Keratinocyte (primary cell): ENCODE data around the gene CHCHD6.

Source experiments
- EZH2 ChIP-seq: IDR thresholded peaks from one replicate; pipeline ENCODE4 v1.6.1; 2012; ENCODE audit warnings: inconsistent platforms, mild to moderate bottlenecking, low read length, moderate library complexity
- TF ChIP-seq, protein P1 (sequence below), 3 experiments: IDR thresholded peaks in 1 of 3; conservative IDR thresholded peaks in 1 of 3; optimal IDR thresholded peaks in 1 of 3; 2 replicates in 2 of 3; 3 replicates in 1 of 3; pipeline versions ENCODE3 to v1.5.1; 2011; ENCODE audit warnings: low read length in 3 of 3, mild to moderate bottlenecking in 3 of 3, moderate library complexity in 2 of 3, control low read depth in 1 of 3, inconsistent platforms in 1 of 3; ENCODE audit not compliant: insufficient read depth in 2 of 3; ENCODE audit errors: extremely low read depth in 1 of 3

- TF ChIP-seq, protein P1, sequence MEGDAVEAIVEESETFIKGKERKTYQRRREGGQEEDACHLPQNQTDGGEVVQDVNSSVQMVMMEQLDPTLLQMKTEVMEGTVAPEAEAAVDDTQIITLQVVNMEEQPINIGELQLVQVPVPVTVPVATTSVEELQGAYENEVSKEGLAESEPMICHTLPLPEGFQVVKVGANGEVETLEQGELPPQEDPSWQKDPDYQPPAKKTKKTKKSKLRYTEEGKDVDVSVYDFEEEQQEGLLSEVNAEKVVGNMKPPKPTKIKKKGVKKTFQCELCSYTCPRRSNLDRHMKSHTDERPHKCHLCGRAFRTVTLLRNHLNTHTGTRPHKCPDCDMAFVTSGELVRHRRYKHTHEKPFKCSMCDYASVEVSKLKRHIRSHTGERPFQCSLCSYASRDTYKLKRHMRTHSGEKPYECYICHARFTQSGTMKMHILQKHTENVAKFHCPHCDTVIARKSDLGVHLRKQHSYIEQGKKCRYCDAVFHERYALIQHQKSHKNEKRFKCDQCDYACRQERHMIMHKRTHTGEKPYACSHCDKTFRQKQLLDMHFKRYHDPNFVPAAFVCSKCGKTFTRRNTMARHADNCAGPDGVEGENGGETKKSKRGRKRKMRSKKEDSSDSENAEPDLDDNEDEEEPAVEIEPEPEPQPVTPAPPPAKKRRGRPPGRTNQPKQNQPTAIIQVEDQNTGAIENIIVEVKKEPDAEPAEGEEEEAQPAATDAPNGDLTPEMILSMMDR (optimal IDR thresholded peaks at IDR 0.05 in 1 of 3, IDR thresholded peaks at IDR 0.05 in 1 of 3, conservative IDR thresholded peaks at IDR 0.05 in 1 of 3; ENCODE audit: extremely low read depth in 1 of 3, insufficient read depth in 2 of 3, low read length in 3 of 3) = no peak
- TF ChIP-seq EZH2 = no peak
These were observed 17.2 kb downstream of the CHCHD6 start for GRCh38 chr3:126721246-126721645.
